ENCODE measurements around the gene CTIF.

Gene CTIF

GRCh38 chr18:48620071-48620470 is 81.2 kb downstream of the CTIF start:
- DNase-seq (ENCODE audit: low read depth, low spot score): no peak

DNA sequence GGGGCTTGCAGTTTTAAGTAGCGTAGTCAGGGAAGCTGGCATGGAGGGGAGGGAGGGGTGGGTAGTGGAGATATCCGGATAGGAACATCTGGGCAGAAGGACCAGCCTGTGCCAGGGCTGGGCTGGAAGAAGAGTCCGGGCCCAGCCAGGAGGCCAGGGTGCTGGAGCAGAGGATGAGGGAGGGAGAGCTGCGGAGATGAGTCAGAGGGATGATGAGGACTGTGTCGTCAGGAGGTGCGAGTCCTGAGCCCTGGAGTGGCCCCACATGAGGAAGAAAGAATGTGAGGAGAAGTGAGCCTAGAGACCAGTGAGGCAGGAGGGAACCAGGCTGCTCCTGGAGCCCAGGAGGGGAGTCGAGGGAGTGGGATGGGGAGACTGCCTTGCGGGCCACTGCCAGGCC is 82.4 kb downstream of the CTIF start:
- DNase-seq (ENCODE audit: low read depth, low spot score): no peak

DNA sequence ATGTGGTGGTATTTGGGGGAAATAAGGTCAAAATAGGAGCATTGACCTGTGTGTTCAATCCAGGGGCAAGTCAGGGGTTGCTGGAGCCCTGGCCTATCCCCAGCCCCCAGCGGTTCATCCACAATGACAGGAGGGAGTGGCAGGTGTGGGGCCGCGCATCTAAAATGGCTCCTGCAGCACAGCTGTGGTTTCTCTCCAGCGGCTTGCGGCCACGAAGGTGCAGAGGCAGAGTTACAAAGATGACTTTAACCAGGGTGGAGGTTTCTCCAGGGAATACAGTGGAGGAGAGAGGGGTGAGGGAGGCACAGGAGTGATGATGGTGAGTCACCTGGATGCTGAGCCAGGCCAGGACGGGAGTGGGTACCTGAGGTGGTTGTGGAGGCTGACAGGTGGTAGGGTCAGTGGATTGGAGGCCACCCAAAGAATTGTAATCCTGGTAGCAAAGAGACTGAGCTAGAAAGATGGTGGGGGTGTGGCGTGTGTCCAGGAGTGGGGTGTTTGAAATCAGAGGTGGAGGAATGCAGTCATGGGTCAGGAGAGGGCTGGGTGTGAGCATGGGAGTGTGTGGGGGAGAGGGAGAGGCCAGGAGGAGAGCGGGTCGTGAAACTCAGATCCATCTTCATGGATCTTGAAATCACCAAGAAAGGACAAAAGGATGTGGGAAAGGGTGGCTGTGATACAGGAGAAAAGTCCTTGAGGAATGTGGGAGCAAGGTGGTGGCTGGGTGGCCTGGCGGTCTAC is 83.2 kb downstream of the CTIF start:
- no peak for DNase-seq (ENCODE audit: low read depth, low spot score)

- no peak for DNase-seq (ENCODE audit: low read depth, low spot score)
Measured at GRCh38 chr18:48622911-48623431, 84.1 kb downstream of the CTIF start.

- no peak for DNase-seq (ENCODE audit: low read depth, low spot score)
Measured at GRCh38 chr18:48623468-48624235, 84.8 kb downstream of the CTIF start.

GRCh38 chr18:48624856-48625255 is 86.0 kb downstream of the CTIF start:
- DNase-seq (ENCODE audit: low read depth, low spot score): no peak

GRCh38 chr18:48627216-48627615 is 88.4 kb downstream of the CTIF start:
- DNase-seq (ENCODE audit: low read depth, low spot score): no peak

- DNase-seq (ENCODE audit: low read depth, low spot score): no peak
Measured at GRCh38 chr18:48629730-48630324, 91.0 kb downstream of the CTIF start.

DNA sequence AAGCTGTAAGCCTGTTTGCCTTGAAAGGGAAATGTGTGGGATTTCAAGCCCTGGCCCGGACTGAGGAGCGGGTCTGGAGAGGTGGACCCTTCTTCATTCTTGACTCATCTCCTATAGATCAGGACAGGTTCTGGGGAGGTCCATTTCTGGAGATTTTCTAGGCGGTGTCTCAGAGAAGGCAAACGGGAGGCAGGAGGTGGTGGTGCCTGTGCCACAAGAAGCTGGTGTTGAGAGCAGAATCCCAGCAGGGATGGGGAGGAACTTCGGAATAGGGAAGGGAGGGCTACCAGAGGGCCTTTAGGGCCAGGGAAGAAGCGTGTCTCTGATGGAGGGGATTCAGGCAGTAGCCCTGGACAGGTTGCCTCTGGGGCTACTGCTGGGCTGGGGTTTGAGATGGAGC is 93.0 kb downstream of the CTIF start:
- DNase-seq (ENCODE audit: low read depth, low spot score): no peak

DNA sequence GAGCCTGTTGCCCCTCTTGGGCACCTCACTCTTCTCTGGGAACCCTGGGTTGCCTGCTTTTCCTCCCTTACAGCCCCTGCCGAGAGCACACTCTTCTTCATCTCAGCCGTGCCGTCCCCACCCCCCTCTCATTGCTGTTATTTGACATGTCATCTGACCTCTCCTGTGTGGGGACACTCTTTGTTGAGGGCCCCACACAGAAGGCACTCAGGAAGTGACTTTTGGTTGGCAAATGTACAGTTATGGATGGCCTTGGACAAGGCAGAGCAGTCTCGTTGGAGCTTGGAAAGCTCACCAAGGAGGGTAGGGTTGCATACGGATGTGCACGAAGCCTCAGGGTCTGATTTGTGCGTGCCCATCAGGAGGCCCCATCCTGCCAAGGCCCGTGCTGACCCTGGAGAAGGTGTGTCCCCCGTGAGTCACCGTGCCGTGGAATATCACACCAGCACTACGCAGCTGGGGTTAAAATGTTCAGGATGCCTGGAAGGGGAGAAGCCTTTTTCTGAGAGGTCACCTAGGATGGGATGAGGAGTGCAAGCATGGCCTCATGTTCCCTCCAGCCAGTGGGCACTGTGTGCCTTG is 93.9 kb downstream of the CTIF start:
- no peak for DNase-seq (ENCODE audit: low read depth, low spot score)

GRCh38 chr18:48634491-48634890 is 95.7 kb downstream of the CTIF start:
- DNase-seq (ENCODE audit: low read depth, low spot score): no peak

DNA sequence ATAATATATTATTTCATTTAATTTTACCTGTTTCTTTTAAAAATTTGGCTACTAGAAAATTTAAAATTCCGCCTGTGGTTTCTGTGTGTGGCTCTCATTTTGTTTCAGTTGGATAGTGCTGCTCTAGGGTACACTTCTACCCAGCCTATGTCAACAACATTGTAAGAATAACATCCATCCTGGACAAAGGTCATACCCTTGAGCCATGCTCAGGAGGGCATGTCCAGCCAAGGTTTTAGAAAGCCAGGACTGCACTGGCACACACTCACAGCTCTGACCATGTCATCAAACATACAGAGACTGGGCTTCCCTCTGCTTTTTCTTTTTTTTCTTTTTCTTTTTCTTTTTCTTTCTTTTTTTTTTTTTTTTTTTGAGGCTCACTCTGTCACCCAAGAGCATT is 96.1 kb downstream of the CTIF start:
- no peak for DNase-seq (ENCODE audit: low read depth, low spot score)

GRCh38 chr18:48635806-48636205 is 97.0 kb downstream of the CTIF start:
- no peak for DNase-seq (ENCODE audit: low read depth, low spot score)

DNA sequence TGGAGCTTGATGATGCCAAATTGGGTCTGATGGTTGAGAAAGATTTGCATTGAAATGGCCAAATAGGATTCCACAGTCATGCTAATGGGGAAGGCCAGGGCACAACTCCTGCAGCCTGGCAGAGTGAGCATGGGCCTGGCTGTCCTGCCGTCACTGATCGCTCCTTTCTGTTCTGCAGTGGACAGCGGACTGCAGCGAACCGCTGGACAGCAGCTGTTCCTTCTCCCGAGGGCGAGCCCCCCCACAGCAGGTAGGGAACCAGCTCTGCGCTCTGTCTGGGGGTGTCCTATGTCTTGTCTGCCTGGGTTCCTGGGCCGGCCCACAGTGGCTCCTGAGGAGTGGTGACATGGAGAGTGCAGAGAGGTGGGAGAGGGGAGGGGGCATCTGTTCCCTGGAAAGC is 97.6 kb downstream of the CTIF start:
- DNase-seq (ENCODE audit: low read depth, low spot score): no peak

DNA sequence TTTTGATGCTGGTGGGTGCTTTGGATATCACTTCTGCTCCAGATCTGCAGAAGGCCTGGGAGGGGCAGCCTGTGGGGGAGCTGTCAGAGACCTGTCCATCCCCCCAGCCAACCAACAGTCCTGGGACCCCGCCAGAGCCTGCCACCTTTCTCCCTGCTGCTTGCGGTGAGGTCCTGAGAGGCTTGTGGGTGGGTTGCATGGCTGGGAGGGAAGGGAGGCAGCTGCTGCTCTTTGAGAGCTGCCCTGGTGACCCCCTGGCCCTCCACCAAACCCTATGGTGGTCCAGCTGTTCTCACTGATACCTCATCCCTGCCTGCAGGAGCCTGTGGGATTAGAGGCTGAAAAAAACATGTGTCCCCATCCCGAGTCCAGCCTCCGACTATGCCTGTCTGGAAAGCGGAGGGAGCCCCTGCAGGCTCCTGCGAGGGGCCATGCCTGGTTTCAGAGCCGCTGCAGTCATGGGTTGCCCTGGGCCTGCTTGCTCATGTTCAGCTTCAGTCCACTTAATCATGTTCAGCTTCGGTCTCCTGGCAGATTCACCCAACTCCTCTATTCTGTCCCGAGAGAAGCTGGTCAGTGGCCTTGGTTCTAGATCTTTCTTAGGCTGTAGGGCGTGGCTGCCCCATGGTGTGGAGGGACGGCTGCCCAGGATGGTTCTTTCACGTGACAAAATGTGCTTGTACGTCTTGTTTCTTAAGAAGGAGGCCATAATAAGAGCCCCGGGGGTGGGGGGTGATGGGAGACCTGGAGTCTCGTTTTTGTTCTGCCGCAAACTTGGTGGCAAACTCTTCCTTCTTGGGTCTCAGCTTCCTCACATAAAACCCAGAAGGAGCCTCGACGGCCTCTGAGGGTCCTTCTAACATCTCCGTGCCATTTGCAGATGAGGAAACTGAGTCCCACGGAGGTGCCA is 98.5 kb downstream of the CTIF start:
- no peak for DNase-seq (ENCODE audit: low read depth, low spot score)

DNA sequence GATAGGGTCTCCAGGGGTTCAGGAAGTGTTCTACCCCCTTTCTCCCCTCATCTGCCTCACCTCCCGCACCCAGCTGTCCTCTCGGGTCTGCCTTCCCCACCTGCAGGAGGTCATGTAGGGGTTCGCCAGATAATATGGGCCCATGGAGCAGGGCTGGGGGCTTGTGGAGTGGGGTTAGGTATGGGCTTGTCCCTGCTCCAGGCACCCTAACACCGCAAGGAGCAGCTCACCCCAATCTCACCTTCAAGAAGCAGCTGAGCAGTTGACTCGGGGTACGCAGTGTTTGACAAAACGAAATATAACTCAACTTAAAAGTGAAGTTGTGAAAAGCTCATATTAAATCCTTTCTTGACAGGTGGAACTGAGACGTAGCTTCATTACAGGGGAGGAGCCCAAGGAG is 99.6 kb downstream of the CTIF start:
- no peak for DNase-seq (ENCODE audit: low read depth, low spot score)

DNA sequence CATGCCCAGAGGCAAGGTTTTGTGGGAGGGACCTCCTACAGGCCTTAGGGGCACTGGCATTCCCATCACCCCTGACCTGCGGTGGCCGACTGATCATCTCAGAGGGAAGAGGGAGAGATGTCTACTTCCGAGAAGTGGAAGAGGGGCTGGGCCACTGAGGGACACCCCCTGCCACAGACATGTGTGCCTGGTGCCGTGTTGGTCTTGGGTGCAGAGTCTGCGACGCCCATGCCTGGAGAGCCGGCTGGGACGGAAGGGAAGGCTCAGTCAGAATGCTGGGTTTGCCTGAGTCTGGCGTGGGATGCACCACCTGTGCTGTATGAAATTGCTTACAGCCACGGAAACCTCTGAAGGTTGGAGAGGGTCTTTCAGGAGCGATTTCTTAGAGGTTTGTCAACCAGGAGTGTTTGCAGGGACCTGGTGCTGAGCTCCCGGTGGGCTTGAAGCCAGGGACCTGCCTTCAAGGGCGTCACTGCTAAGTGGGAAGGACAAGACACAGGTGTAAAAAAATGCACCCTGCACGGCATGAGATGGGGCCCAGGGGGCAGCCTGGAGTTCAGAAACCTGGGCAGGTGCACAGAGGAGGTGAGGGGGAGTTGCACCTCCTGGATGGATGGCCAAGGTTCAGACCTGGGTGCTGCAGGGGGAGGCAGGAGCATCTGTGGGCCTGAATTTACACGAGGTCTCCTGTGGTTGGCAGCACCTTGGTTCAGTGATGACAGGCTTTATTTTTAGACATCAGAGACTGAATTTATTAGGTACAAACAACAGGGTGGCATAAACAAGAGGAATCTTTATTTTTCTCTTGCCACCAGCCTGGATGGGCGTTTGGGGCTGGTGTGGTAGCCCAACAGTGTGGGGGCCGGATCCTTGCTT is 100.3 kb downstream of the CTIF start:
- no peak for DNase-seq (ENCODE audit: low read depth, low spot score)

DNA sequence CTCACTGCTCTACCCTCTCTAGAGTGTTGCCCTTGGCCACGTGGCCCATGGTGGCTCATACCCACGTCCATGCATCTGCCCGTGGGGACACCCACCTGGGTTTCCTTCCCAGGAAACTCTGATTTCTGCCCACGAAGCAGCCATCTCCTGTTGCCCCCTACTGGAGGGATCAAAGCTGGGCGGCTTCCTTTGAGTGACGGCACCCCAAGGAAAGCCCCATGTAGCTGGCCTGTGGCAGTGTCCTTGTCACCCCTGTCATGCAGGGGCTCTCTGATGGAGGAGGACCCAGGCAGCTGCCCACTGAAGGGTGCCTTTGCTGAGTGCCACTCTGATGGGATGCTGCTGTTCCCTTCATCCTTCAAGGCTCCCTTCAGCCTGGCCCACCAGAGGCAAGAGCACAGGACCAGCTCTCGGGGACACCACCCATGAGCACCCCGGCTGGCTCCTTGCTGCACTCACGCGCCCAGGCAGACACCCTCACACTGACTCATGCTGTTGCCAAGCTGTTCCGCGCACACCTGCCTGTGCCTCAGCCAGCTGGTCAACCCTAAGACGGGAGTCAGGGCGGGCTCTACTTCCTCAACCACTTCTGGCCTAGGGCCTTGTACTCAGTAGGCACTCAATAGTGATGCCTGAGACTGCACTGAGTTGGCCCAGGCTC is 101.1 kb downstream of the CTIF start:
- DNase-seq (ENCODE audit: low read depth, low spot score): no peak

GRCh38 chr18:48640566-48641270 is 101.9 kb downstream of the CTIF start:
- DNase-seq (ENCODE audit: low read depth, low spot score): no peak

Measured in activated naive CD8-positive, alpha-beta T cell treated with anti-CD3 and anti-CD28 coated beads, Interleukin-2, amount 50 U/mL, for 16 hours (primary cell).